Left cardiac atrium (tissue), 4 donors: ENCODE data around the gene PSMD2. TPM values are rescaled to one million over a fixed set of nuclear protein-coding genes. Genes with fewer than 3 reads are reported as not detected.
"Not testable (repeated sequence)": the region's sequence is repeated elsewhere in the genome, so short reads cannot be mapped to it uniquely, and the experiment has no call there.

ENCODE experiments used
- ATAC-seq, 2 donors: fragments of 200-7000 bp; cut with Tn5 transposase; one replicate each; pipeline ENCODE4 v1.9.1; 2020; ENCODE audit warnings: mild to moderate bottlenecking in 2 of 2, moderate library complexity in 2 of 2
- DNase-seq: peaks from one replicate; pipeline ENCODE4 v3.0.0-alpha.2; 2020
- intact Hi-C, 2 donors: fragments of 100-400 bp; cut with DNase I; formaldehyde crosslinking; loops; one replicate each; pipeline versions ENCODE4 v1.14.1 to v1.15.1; 2022 to 2023
- long read RNA-seq: library from polyadenylated mRNA; unstranded; transcript quantifications from one replicate; pipeline ENCODE4 v2.0.0, GENCODE V29; 2021
- total RNA-seq, 2 donors: library from RNA; stranded (reverse); fragmentation: NEBNext Ultra II Directional; extraction: Animal tissue kit (Norgen Biotek cat#: 25700); gene quantifications; one replicate each; pipeline ENCODE4 v1.2.1, GENCODE V29; 2021
- donor health status: DM: no; HTN: yes; CAD: no.
- donor health status: DM: no; HTN: yes; CAD: no; lungs with severe emphysema.
- donor health status: DM: yes; HTN: yes; CAD: no.
- donor health status: Dilated cardiomyopathy.

PSMD2 gene
- total RNA-seq: 100 to 1,000 TPM; 176 to 217 TPM
- long read RNA-seq, transcript PSMD2-201 (21 exons, 3,449 nt): major isoform, 502 of 593 reads
- long read RNA-seq, partial matches to known transcripts: 53 of 593 reads
- long read RNA-seq, other reads (novel, unspliced or antisense): 38 of 593 reads

DNA sequence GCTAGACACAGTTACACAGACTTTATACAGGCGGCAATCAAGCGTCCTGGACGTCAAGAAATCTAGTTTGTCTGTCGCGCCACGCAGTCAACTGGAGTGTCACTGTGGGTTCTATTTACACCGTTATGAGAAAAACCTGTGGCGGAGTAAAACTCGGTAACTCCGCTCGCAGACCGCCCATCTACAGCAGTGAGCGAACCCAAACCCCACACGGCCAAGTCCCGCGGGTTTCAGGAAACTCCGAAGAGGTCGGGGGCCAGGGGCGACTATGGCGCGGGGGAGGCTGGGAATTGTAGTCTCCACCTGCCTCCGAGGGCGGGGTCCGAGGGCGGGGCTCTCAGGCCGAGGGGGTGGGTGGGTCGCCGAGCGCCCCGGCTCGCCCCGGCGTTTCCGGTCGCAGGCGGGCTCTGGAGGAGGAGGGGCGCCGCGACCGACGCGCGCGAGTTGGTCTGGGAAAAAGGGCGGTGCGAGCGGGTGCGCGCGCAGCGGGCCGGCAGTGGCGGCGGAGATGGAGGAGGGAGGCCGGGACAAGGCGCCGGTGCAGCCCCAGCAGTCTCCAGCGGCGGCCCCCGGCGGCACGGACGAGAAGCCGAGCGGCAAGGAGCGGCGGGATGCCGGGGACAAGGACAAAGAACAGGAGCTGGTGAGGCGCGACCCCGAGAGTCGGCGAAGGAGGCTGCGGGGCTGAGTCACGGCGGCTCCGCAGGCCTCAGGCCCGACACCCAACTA, at the start of gene PSMD2:
PSMD2 (plus strand) TSS at position 483 of the 729 bp plus-strand sequence; CDS start at position 509, 26 bp downstream.
- DNase-seq (peak; percentile 99), ATAC-seq (peak; percentile 99)
- intact Hi-C loops: no loop called here

DNA sequence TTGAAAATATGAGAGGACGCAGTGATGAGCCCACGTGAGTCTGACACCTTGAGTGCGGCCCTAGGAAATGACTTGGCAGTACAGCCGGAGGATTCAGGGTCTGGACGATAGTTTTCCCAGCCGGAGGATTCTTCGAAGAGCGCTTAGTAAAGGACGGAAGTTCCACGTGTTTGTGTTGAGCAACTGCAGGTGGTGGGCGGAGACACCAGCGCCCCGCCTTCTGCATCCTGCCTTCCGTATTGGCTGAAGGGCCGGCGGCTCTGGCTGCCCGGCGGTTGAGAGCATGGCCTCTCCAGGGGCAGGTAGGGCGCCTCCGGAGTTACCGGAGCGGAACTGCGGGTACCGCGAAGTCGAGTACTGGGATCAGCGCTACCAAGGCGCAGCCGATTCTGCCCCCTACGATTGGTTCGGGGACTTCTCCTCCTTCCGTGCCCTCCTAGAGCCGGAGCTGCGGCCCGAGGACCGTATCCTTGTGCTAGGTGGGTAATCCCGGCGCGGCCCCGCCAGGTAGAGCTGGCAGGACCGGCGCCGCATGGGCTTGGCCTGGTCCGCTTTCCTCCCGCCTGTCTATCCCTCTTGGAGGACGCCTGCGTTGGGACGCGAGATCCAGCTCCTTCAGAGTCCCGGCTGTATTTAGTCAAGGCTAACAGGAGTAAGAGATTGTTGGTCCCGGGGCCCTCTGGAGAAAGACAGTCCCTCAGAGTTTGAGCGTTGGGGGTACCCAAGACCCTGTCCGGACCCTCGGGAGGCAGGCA, 49.5 kb upstream of the PSMD2 start, which contains the start of gene EEF1AKMT4:
EEF1AKMT4 (plus strand) TSS at position 261 of the 755 bp plus-strand sequence; CDS start at position 284, 23 bp downstream.
- ATAC-seq (peak; percentile 99), DNase-seq (peak; percentile 97)
- intact Hi-C loops: loop anchor here (5.0 to 10.0 kb wide), 3 partner anchors 62 to 355 kb away; partner anchors contain the start of genes ABCF3 (in 1 of the 2) and DVL3 (in 1 of the 2)

DNA sequence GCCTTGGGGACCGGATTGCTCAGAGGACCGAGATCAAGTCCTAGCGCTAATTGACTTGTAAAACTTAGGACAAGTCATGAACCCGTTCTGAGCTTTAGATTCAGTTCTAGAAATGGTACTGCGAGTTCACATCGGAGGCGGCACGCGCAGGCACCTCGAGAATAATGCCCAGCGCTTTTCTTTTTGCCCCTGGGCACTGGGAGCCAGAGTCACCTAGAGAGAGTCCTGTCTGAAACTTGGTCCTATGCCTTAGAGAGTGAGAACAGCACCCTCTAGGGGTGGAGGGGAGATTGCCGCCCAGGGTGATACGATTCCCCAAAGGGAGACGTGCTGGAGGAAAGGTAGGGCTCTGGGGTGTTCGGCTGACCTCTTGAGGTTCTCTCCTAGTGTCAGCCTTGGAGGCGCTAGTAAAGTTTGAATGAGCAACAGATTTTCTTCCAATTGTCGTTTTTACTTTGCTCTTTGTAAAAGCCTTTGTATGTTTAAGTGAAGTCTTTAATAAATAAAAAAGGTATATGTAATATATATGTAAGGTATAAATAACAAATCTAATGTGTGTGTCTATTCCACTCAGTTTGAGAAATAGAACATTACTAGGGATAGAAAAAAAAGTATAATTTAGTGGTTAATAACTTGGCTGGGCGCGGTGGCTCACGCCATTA, 48.7 kb upstream of the PSMD2 start:
- peak; percentile 85 for DNase-seq
- intact Hi-C loops: loop anchor here in 1 of 2 donors (10.0 kb wide), 1 partner anchor 355 kb away; no protein-coding TSS in a partner anchor
- ATAC-seq: peak; percentile 78 to 88

DNA sequence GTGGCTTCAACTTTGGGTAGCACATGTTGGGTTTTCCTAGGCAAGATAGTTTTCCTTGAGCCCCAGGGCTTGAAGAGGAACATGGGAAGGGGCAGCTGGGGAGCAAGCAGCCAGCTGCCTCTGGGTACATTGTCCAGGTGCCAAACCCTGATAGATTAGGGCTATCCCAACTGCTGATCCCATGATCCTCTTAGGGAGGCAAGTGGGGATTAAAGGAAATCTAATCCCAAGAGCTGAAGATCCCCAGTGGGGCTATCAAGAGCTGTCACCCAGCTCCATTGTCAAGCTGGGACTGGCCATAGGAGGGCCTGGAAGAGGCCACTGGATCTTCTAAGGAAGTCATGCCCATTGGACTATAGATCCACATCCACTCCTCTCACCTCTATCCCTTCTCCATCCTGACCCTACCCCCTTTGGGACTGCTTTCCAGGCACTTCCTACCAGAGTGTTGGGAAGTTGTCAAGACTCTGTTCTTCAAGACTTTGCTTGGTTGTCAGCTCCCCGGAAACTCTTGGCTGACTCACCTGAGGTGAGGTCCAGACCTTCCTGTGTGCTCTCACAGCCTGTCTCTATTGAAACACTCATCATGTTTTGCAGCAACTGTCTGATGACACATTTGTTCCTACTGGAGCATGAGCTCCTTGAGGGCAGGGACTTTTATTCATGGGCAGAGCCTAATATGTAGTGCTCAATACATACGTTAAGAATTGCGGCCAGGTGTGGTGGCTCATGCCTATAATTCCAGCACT, 43.6 kb upstream of the PSMD2 start:
- no peak for DNase-seq
- intact Hi-C loops: loop anchor here in 1 of 2 donors (10.0 kb wide), 1 partner anchor 361 kb away; no protein-coding TSS in a partner anchor

DNA sequence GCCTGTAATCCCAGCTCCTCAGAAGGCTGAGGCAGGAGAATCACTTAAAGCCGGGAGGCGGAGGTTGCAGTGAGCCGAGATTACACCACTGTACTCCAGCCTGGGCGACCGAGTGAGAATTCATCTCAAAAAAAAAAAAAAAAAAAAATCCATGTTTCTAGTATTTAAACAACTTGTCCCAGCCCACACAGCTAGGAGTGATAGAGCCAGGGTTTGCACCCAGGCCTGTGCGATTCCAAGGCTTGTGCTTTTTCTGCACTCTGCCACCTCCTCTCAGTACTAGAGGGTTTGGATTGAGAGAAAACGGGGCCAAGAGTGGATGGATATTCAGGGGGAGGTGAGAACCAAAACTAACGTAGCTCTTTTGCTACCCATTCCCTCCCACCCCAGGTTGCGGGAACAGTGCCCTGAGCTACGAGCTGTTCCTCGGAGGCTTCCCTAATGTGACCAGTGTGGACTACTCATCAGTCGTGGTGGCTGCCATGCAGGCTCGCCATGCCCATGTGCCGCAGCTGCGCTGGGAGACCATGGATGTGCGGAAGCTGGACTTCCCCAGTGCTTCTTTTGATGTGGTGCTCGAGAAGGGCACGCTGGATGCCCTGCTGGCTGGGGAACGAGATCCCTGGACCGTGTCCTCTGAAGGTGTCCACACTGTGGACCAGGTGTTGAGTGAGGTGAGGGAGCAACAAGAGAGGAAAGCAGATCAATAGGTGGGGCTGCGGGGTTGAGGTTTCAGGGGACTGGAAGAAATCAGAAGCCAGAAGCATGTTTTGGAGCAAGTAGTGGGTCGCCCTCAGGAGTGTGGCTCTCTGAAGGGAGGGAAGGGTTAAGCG, 41.7 kb upstream of the PSMD2 start:
- DNase-seq (no peak), ATAC-seq (no peak)
- intact Hi-C loops: loop anchor here in 1 of 2 donors (10.0 kb wide), 1 partner anchor 362 kb away; no protein-coding TSS in a partner anchor

More for the DNA sequence above, 43.6 kb upstream of the PSMD2 start:
- ATAC-seq: no peak

DNA sequence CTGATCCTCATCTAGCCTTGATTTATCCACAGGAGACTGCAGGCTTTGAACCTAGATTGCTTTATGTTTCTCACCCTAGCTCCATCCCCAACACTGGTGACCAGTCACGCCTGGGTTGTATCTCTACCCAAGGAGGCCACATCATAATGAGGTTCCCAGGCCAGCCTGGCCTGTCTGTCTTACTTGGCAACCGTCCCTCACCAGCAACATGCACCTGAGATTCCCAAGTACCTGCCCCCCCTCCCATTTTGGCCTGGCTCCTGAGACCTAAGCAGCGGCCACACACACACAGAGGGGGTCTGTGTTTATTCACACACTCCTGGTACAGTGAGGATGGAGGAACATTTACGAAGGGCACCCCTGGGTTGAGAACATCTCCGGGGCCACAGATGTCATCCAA, 40.1 kb upstream of the PSMD2 start:
- no peak for ATAC-seq
- intact Hi-C loops: loop anchor here in 1 of 2 donors (10.0 kb wide), 1 partner anchor 364 kb away; no protein-coding TSS in a partner anchor

DNA sequence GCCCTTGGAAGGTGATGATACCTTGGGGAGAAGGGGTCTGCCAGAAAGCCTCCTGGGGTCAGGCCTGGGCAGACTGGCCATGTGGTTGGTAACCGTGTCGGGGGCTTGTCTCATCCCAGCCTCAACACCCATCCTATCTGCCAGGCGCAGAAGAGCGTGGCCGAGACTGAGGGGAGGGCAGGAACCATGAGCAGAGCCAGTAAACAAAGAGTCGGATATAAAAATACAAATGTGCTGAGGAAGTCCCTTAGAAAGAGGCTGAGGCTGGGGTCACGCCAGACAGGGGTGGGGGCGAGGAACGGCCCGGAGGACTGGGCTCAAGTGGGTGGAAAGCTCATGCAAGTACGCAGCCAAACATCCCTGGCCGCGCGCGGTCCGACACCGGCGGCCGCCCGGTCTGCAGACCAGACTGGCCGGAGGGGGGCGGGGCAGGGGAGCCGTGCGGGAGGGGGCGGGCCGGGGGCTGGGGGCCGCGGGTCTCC, 39.6 kb upstream of the PSMD2 start:
- DNase-seq: no peak
- no peak for ATAC-seq
- intact Hi-C loops: loop anchor here in 1 of 2 donors (10.0 kb wide), 1 partner anchor 365 kb away; no protein-coding TSS in a partner anchor

More for the DNA sequence above, 40.1 kb upstream of the PSMD2 start:
- DNase-seq: no peak

DNA sequence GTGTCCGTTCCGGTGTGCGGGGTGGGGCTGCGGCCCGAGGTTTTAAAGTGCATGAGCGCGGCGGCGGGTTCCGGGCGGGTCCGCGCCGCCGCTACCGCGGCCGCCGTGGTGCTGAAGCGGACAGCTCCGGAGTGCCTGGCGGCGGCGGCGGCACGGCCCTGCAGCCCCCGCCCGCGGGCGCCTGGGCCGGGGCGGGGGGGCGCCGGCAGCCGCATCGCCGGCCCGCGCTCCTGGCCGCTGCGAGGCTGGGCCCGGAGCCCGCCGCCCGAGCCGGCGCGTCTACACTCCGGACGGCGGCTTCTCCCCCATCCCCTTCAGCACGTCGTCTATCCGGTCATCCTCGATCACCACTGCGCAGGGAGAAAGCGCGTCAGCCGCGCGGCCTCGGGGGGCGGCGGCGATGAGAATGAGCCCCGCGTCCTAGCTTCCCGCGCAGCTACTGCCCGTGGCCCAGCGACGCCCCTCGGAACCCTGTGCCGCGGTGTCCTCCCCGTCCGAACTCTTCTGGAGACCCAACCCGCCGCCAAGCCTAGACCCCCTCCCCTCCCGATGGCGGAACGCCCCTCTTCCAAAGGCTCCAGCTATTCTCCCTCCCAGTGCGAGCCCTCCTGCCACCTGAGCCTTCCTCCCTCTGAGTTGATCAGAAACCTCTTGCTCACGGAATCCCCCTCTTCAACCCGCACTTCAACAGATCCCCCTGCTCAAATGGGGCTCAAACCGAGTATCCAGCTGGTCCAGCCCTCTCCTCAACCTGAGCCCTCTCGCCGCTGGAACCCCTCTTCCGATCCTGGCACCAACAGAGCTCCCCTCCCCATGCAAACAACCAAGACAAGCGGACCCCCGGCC, 38.9 kb upstream of the PSMD2 start:
- intact Hi-C loops: loop anchor here in 1 of 2 donors (10.0 kb wide), 1 partner anchor 365 kb away; no protein-coding TSS in a partner anchor
- peak; percentile 52 to 84 for ATAC-seq
- no peak for DNase-seq

DNA sequence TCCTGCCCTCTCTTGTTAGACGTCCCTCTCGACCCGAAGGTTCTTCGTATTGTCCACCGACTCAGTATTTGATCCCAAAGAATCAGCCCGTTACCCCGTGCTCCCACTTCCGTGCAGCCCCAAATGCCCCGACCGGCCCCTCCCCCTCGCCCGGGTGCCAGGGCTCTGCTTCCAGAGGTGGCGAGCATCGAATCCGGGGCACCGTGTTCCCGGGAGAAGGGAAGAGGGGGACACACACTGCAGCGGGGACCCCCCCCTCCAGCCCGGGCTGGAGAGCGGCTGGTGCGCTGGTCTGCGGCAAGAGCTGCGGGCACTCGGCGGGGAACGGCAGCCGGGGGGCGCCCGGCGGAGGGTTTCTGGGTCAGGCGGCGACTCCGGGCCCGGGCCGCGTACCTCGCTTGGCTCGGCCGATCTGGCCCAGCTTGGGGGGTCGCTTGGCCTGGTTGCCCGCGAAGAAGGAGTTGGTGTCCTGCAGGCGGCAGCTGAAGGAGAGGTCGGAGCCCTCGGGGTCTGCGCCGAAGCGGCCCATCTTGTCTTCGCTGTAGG, 38.2 kb upstream of the PSMD2 start:
- intact Hi-C loops: no loop called here
- no peak for DNase-seq

DNA sequence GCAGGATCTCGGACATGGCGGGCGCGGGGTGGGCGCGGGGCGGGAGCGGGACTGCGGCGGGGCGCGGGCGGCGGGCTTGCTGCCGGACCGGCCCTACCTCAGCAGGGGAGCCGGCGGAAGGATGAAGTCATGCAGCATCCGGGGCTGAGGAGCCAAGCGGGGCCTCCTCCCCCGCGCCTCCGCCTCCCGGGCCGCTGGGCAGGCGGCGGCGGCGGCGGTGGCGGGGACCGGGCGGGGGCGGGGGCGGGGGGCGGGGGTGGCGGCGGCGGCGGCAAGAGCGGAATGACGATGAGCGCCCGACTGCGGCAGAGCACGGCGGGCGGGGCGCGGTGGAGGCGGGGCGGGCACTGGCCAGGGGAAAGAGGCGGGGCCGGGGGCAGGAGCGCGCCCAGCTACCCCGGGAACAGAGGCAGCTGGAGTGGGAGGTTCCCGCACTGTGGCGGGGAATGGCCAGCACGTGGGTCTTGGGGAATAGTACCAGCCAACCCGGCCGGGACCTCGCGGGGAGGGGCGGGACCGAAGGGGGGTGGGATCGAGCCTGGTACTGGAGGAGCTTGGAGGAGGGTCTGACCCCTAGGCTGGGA, 37.7 kb upstream of the PSMD2 start, which contains the start of gene CAMK2N2:
CAMK2N2 (minus strand) TSS at position 284 of the 584 bp plus-strand sequence; CDS start at position 16, 268 bp downstream.
- DNase-seq (peak; percentile 68), ATAC-seq (peak; percentile 53 to 88)

More for the DNA sequence above, 38.2 kb upstream of the PSMD2 start:
- ATAC-seq: no peak

DNA sequence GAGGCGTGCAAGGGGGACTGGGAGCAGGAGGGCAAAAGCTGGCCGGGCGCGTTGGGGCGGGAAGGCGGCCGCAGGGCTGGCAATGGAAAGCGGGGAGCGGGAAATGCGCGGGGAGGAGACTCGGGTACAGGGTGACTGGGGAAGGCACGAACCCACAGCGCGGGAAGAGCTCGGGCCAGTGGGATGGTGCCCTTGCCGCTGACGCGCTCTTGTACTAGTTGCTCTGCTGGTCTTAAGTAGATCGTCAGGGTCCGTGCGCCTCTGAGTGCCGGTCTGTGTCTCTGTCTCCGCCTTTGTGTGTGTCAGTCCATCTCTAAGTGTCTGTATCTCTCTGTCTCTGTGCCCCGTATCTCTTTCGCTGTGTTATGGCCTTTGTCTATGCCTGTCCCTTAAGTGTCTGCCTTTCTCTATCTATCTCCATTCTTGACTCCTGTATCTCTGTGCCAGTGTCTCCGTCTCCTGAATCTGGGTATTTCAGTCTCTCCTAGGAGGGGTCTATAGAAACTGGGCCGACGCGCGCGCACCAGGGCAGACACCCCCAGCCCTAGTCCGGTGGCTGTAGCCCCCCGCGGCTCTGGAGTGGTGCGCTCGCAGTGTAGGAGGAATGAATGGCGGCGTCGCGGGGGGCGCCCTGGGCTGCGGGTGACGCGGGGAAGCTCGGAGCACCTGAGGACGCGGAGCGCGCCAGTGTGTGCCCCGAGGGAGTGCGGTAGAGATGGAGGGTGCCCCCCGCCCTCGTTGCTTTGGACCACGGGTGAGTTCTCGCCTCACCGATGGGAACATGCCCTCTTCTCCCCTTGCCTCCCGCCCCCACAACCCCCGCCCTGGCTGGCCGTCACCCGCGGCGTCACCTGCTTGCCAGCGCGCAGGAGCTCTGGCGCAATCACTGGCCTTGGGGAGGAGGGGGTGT, 36.9 kb upstream of the PSMD2 start:
- intact Hi-C loops: no loop called here
- ATAC-seq: peak in 1 of 2 donors; percentile 25

More for the DNA sequence above, 37.7 kb upstream of the PSMD2 start, which contains the start of gene CAMK2N2:
- intact Hi-C loops: no loop called here

DNA sequence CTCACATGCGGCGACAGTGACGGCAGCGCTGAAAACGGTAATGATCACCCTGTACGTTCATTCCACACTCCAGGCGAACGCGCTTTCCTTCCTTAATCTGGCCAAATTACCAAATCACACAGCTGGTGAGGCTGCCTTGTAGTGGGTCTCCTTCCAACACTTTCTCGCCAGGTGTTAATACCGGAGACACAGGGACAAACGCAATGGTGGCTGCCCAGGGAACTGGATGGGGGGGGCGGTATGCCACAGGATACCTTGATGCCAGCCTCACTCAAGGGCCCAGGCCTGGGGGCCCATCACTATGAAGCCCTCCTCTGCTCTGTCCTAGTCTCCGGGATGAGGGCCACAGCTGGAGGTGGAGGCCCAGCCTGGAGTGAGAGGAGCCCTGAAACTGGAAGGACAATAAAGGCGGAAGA, 36.3 kb upstream of the PSMD2 start:
- no peak for DNase-seq
- intact Hi-C loops: no loop called here
- no peak for ATAC-seq

More for the DNA sequence above, 36.9 kb upstream of the PSMD2 start:
- DNase-seq: no peak

DNA sequence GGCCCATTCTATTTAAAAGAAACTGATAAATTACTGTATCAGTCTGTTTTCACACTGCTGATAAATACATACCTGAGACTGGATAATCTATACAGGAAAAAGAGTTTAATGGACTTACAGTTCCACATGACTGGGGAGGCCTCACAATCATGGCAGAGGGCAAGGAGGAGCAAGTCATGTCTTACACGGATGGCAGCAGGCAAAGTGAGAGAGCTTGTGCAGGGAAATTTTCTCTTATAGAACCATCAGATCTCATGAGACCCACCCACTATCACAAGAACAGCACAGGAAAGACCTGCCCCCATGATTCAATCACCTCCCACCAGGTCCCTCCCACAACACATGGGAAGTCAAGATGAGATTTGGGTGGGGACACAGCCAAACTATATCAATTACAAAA, 31.8 kb upstream of the PSMD2 start:
- intact Hi-C loops, ATAC-seq, DNase-seq: not testable (repeated sequence)

DNA sequence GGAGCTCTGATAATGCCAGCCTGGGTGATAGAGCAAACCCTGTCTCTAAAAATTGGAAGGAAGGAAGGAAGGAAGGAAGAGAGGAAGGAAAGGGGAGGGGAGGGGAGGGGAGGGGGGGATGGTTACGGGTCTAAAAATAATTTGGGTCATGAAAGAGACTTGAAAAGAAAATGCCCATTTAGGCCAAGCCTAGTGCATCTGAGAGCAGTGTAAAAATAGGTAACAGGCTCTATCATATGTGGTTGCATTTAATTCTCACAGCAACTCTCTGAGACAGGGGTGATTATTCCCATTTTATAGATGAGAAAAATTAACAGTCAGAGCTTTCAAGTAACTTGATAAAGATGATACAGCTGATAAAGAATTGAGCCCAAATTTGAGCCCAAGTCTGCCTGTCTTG, 26.8 kb upstream of the PSMD2 start:
- no peak for DNase-seq
- no peak for ATAC-seq
- intact Hi-C loops: no loop called here
